Memory B cell (primary cell): Measurements from ENCODE around the gene VASP.

Source experiments
- ATAC-seq: fragments of 150-1000 bp; cut with Tn5 transposase; 2 replicates; pipeline ENCODE4 v1.10.0; 2021; ENCODE audit warnings: low read depth, mild to moderate bottlenecking, moderate library complexity
- DNase-seq, 2 donors: peaks; one replicate each; pipeline ENCODE4 v3.0.0; 2022; ENCODE audit warnings: low spot score in 2 of 2
- H3K27ac Mint-ChIP-seq: one replicate; pipeline ENCODE4 v1.8.0; 2022; ENCODE audit warnings: mild to moderate bottlenecking, moderate library complexity, mixed read lengths
- H3K27me3 Mint-ChIP-seq: one replicate; pipeline ENCODE4 v1.8.0; 2022; ENCODE audit warnings: mixed read lengths
- H3K36me3 Mint-ChIP-seq: one replicate; pipeline ENCODE4 v1.8.0; 2022; ENCODE audit warnings: mild to moderate bottlenecking, mixed read lengths
- H3K4me1 Mint-ChIP-seq: one replicate; pipeline ENCODE4 v1.8.0; 2022; ENCODE audit warnings: mixed read lengths
- H3K4me3 Mint-ChIP-seq: one replicate; pipeline ENCODE4 v1.8.0; 2022; ENCODE audit warnings: mild to moderate bottlenecking, moderate library complexity, mixed read lengths
- H3K9me3 Mint-ChIP-seq: one replicate; pipeline ENCODE4 v1.8.0; 2022; ENCODE audit warnings: mixed read lengths

VASP gene

DNA sequence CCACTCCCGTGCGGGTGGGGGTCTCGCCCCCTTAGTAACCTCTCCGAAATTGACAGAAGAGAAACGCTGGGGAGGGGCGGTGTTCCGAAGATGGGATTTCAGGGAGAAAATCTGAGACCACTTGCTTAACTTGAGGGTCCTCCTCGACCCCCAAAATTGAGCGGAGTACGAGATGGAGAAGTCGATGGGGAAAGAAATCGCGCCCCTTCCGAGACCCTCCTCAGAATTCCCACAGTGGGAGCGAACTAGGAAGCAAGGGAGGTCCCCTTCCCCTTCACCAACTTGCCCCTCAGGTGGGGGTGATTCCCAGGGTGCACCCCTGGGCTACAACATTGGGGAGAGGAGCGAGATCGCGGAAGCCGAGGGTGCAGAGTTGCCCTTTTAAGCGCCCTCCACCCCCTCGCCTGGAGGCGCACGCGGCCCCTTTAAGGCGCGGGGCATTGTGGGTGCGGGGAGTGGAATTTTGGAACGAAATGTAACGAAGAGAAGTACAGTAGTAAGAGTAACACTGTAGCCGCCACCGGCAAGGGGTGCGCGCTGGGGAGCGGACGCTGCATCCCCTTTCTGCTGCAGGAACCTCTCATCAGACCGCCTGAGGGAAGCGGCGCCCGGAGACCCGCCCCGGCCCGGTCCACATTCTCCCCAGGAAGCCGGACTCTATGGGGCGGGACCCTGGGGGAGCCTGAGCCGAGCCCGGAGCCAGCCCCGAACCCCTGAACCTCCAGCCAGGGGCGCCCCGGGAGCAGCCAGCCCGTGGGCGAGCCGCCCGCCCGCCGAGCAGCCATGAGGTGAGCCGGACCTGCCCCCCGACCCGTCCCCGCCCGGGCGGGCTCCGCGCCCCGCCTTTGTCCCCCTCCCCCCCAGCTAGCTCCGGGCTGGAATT lies at the start of gene VASP:
Gene VASP, plus strand, starts transcription at position 491 of the 883 bp plus-strand sequence. Its CDS starts 293 bp downstream, at position 784.
- ATAC-seq: peak; percentile 71
- H3K27ac Mint-ChIP-seq: peak within 1 kb of the TSS; percentile 94
- no peaks in the 10 kb centered on the region for H3K9me3 Mint-ChIP-seq
- H3K4me1 Mint-ChIP-seq: peaks cover 35% of the 10 kb centered on the region
- H3K27me3 Mint-ChIP-seq: no peaks in the 10 kb centered on the region
- H3K36me3 Mint-ChIP-seq: peaks cover 2% of the 10 kb centered on the region
- DNase-seq: peak; percentile 85 to 90
- peak within 1 kb of the TSS; percentile 99 for H3K4me3 Mint-ChIP-seq

GRCh38 chr19:45457776-45458175 lies 49.5 kb upstream of the VASP start:
- Mint-ChIP-seq H3K9me3 (no peaks in the 10 kb centered on the region), H3K36me3 (no peaks in the 10 kb centered on the region), H3K27me3 (no peaks in the 10 kb centered on the region), H3K4me3 (no peak overlapping the region), H3K27ac (no peak overlapping the region), H3K4me1 (peaks cover 26% of the 10 kb centered on the region)
- ATAC-seq (no peak), DNase-seq (no peak)

- H3K36me3 Mint-ChIP-seq: no peaks in the 10 kb centered on the region
- H3K27me3 Mint-ChIP-seq: peaks cover 6% of the 10 kb centered on the region
- H3K27ac Mint-ChIP-seq: no peak overlapping the region
- peaks cover 19% of the 10 kb centered on the region for H3K4me1 Mint-ChIP-seq
- no peak overlapping the region for H3K4me3 Mint-ChIP-seq
- ATAC-seq (no peak), DNase-seq (no peak)
- no peaks in the 10 kb centered on the region for H3K9me3 Mint-ChIP-seq
Measured at GRCh38 chr19:45460807-45461347, 46.4 kb upstream of the VASP start.

DNA sequence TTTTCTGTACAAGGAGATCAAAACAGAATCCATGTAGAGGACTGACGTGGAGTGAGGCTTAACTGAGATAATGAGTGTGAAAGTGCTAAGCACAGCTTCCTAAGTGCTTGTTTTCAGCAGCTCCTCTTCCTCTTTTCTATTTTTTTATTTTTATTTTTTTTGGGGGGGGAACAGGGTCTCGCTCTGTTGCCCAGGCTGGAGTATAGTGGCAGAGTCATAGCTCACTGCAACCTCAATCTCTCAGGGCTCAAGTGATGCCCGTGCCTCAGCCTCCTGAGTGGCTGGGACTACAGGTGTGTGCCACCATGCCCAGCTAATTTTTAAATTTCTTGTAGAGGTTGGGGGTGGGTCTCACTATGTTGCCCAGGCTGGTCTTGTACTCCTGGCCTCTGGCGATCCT lies 45.1 kb upstream of the VASP start:
- H3K27ac Mint-ChIP-seq: no peak overlapping the region
- H3K4me1 Mint-ChIP-seq: peaks cover 14% of the 10 kb centered on the region
- no peaks in the 10 kb centered on the region for H3K36me3 Mint-ChIP-seq
- no peak overlapping the region for H3K4me3 Mint-ChIP-seq
- no peaks in the 10 kb centered on the region for H3K9me3 Mint-ChIP-seq
- H3K27me3 Mint-ChIP-seq: peaks cover 6% of the 10 kb centered on the region
- DNase-seq (no peak), ATAC-seq (peak; percentile 66)

- Mint-ChIP-seq H3K4me3 (no peak overlapping the region), H3K27ac (no peak overlapping the region)
- no peak for ATAC-seq
Measured at GRCh38 chr19:45463241-45463640, 44.0 kb upstream of the VASP start.

DNA sequence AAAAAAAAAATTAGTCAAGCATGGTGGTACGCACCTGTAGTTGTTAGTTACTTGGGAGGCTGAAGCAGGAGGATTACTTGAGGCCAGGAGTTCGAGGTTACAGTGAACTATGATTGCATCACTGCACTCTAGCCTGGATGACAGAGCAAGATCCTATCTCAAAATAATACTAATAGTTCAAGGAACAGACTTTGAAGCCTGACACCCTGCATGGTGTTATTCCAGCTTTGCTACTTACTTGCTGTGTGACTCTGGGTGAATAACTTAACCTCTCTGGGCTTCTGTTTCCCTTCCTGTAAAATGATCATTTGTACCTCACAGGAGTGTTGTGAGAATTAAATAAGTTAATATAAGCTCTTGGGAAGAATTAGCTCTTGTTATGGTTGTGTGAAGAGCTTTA lies 43.0 kb upstream of the VASP start:
- Mint-ChIP-seq H3K4me3 (no peak overlapping the region), H3K36me3 (no peaks in the 10 kb centered on the region), H3K27ac (peak overlapping the region; percentile 7), H3K4me1 (peaks cover 14% of the 10 kb centered on the region), H3K27me3 (peaks cover 6% of the 10 kb centered on the region), H3K9me3 (no peaks in the 10 kb centered on the region)
- no peak for ATAC-seq
- DNase-seq: no peak

More at GRCh38 chr19:45463241-45463640, 44.0 kb upstream of the VASP start:
- H3K4me1 Mint-ChIP-seq: peaks cover 14% of the 10 kb centered on the region
- peaks cover 6% of the 10 kb centered on the region for H3K27me3 Mint-ChIP-seq
- H3K36me3 Mint-ChIP-seq: no peaks in the 10 kb centered on the region
- H3K9me3 Mint-ChIP-seq: no peaks in the 10 kb centered on the region
- DNase-seq: no peak

GRCh38 chr19:45464852-45465441 lies 42.3 kb upstream of the VASP start:
- DNase-seq (no peak), ATAC-seq (no peak)
- peaks cover 6% of the 10 kb centered on the region for H3K27me3 Mint-ChIP-seq
- peaks cover 17% of the 10 kb centered on the region for H3K4me1 Mint-ChIP-seq
- H3K9me3 Mint-ChIP-seq: no peaks in the 10 kb centered on the region
- no peak overlapping the region for H3K4me3 Mint-ChIP-seq
- no peaks in the 10 kb centered on the region for H3K36me3 Mint-ChIP-seq
- H3K27ac Mint-ChIP-seq: peak overlapping the region; percentile 7

GRCh38 chr19:45467115-45467455 lies 40.2 kb upstream of the VASP start:
- ATAC-seq (no peak), DNase-seq (no peak)
- Mint-ChIP-seq H3K9me3 (no peaks in the 10 kb centered on the region), H3K4me1 (peaks cover 27% of the 10 kb centered on the region), H3K36me3 (peaks cover 4% of the 10 kb centered on the region), H3K27me3 (peaks cover 6% of the 10 kb centered on the region), H3K4me3 (peak overlapping the region; percentile 91), H3K27ac (peak overlapping the region; percentile 96)

- peaks cover 6% of the 10 kb centered on the region for H3K27me3 Mint-ChIP-seq
Measured at GRCh38 chr19:45467456-45468158, 39.7 kb upstream of the VASP start, which contains the start of gene FOSB. FOSB (plus strand) TSS chr19:45467996; CDS start chr19:45468587, 591 bp downstream.

GRCh38 chr19:45468159-45468651 lies 39.1 kb upstream of the VASP start:
- H3K4me1 Mint-ChIP-seq: peaks cover 30% of the 10 kb centered on the region
- H3K27ac Mint-ChIP-seq: peak overlapping the region; percentile 96
- peaks cover 9% of the 10 kb centered on the region for H3K27me3 Mint-ChIP-seq
- DNase-seq (peak; percentile 58 to 68), ATAC-seq (no peak)
- peaks cover 7% of the 10 kb centered on the region for H3K36me3 Mint-ChIP-seq
- H3K4me3 Mint-ChIP-seq: peak overlapping the region; percentile 91
- H3K9me3 Mint-ChIP-seq: no peaks in the 10 kb centered on the region

More at GRCh38 chr19:45467456-45468158, 39.7 kb upstream of the VASP start, which contains the start of gene FOSB:
- Mint-ChIP-seq H3K27ac (peak within 1 kb of the TSS; percentile 96), H3K4me3 (peak within 1 kb of the TSS; percentile 91), H3K9me3 (no peaks in the 10 kb centered on the region), H3K4me1 (peaks cover 27% of the 10 kb centered on the region), H3K36me3 (peaks cover 4% of the 10 kb centered on the region)
- ATAC-seq (peak; percentile 28), DNase-seq (peak; percentile 98 to 99)

- H3K27me3 Mint-ChIP-seq: peaks cover 9% of the 10 kb centered on the region
- ATAC-seq (peak; percentile 39), DNase-seq (no peak)
- peaks cover 30% of the 10 kb centered on the region for H3K4me1 Mint-ChIP-seq
- no peaks in the 10 kb centered on the region for H3K9me3 Mint-ChIP-seq
- H3K36me3 Mint-ChIP-seq: peaks cover 7% of the 10 kb centered on the region
- H3K4me3 Mint-ChIP-seq: peak overlapping the region; percentile 91
- H3K27ac Mint-ChIP-seq: peak overlapping the region; percentile 96
Measured at GRCh38 chr19:45468803-45469131, 38.5 kb upstream of the VASP start.

DNA sequence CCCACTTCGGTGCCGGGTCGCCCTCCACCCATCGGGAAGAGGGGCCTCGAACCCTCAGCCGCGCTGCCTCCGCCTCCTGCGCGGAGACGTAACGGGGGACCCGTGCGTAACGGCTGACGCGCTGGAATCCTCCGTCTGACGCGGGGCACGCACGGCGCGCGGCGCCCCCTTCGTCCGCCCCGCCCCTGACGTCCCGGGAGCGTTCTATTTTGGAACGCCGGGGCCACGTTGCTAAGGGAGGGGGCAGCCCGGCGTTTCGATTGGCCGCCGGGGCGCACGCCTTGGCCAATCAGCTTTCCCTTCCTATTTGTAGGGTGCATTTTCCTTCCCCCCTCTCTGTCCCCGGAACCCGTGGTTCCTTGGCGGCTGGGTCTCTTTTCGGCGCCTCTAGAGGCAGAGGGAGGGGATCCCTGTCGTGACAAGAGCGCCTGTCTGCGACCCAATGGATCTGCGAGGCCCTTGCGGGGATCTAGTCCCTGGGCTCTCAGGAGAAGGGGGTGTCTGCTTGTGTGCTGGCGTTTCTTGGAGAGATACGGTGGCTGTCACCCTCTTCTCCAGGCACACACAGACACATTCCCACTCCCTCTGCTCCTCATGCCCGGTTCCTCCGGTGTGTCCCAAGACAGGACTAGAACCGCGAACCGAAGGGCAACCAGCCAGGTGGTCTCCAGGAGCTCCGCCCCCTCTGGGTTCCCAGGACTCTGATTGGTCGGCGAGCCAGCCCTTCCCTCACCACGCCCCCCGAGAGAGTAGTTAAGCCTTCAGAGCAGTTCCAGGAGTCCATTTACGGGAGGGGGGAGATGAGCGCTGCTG lies 37.9 kb upstream of the VASP start:
- peak; percentile 92 to 94 for DNase-seq
- peaks cover 7% of the 10 kb centered on the region for H3K36me3 Mint-ChIP-seq
- ATAC-seq: peak; percentile 57
- peak overlapping the region; percentile 96 for H3K27ac Mint-ChIP-seq
- H3K4me3 Mint-ChIP-seq: peak overlapping the region; percentile 91
- H3K4me1 Mint-ChIP-seq: peaks cover 30% of the 10 kb centered on the region
- H3K9me3 Mint-ChIP-seq: no peaks in the 10 kb centered on the region
- peaks cover 9% of the 10 kb centered on the region for H3K27me3 Mint-ChIP-seq
